Ovary (tissue), 9 donors: ENCODE results near the gene UNKL. TPM values are rescaled to one million over a fixed set of nuclear protein-coding genes. Genes with fewer than 3 reads are reported as not detected.

ENCODE experiments used
- DNase-seq, 5 donors: peaks; one replicate each; pipeline ENCODE4 v3.0.0-alpha.2; 2019 to 2020
- H3K27ac ChIP-seq, 2 donors: fragments of 200-600 bp; one replicate each; pipeline versions ENCODE4 v1.5.1 to v1.8.0; 2019 to 2022
- H3K27me3 ChIP-seq: fragments of 200-600 bp; one replicate; pipeline ENCODE4 v1.8.0; 2022
- H3K36me3 ChIP-seq: fragments of 200-600 bp; sonication (generic); one replicate; pipeline ENCODE4 v1.5.1; 2019
- H3K4me1 ChIP-seq: one replicate; pipeline ENCODE4 v1.8.1; 2013; ENCODE audit warnings: mild to moderate bottlenecking, moderate library complexity; ENCODE audit not compliant: insufficient read depth
- H3K4me3 ChIP-seq: fragments of 200-600 bp; sonication (generic); one replicate; pipeline ENCODE4 v1.5.1; 2017
- H3K9me3 ChIP-seq, 2 donors: fragments of 200-600 bp in 1 of 2; sonication (generic) in 1 of 2; one replicate each; pipeline versions ENCODE4 v1.5.1 to v1.8.1; 2013 to 2019; ENCODE audit warnings: mild to moderate bottlenecking in 1 of 2, moderate library complexity in 1 of 2
- CTCF ChIP-seq, 3 donors: fragments of 450-650 bp in 2 of 3; fragments of 200-600 bp in 1 of 3; IDR thresholded peaks; one replicate each; pipeline versions ENCODE4 v1.5.1 to v1.8.0; 2016 to 2022; ENCODE audit warnings: antibody characterized with exemption in 3 of 3, mild to moderate bottlenecking in 1 of 3
- EP300 ChIP-seq: sonication (generic); formaldehyde crosslinking; IDR thresholded peaks from one replicate; pipeline ENCODE4 v1.6.1; 2017; ENCODE audit warnings: antibody characterized with exemption
- POLR2A ChIP-seq: fragments of 450-650 bp; IDR thresholded peaks from one replicate; pipeline ENCODE4 v1.6.1; 2017; ENCODE audit warnings: antibody characterized with exemption, mild to moderate bottlenecking, moderate library complexity
- WGBS, 3 donors: extraction: QIAGEN DNeasy Blood & Tissue Kit in 1 of 3; methylation state at CpG; one replicate each; pipeline versions ENCODE4 v1.1.5 to v1.1.7; 2013 to 2017; 5-methylcytosine and 5-hydroxymethylcytosine counted together
- intact Hi-C, 4 donors: fragments of 100-400 bp; cut with DNase I; formaldehyde crosslinking; loops; one replicate each; pipeline versions ENCODE4 v1.11.0 to v1.15.1; 2022 to 2023
- polyA plus RNA-seq, 2 donors: library from polyadenylated mRNA; stranded (reverse); fragments of 200-250 nt in 1 of 2; fragments of 350-450 nt in 1 of 2; fragmentation: Illumina TruSeq in 1 of 2; extraction: RNeasy Lipid Tissue Mini Kit (QIAGEN cat#74804) in 1 of 2; gene quantifications; one replicate each; pipeline ENCODE4 v1.2.3, GENCODE V29; 2013 to 2014
- total RNA-seq, 7 donors: library from RNA; depleted of rRNA in 2 of 7; stranded (reverse); fragments of >200 nt in 2 of 7; fragmentation: NEBNext Ultra II Directional in 3 of 7; extraction: Animal tissue kit (Norgen Biotek cat#: 25700) in 3 of 7; gene quantifications; one replicate each; pipeline versions ENCODE4 v1.1.0 to v1.2.4, GENCODE V29; 2016 to 2023
- donor health status: DM: no; HTN: no; CAD: no; lungs with moderate emphysema.
- donor health status: DM: no; HTN: no; CAD: no.
- donor health status: Bipolar disorder and iron deficiency.
- donor health status: DM: yes; HTN: yes; CAD: no.
- donor health status: DM: no; HTN: no; CAD: no.
- donor health status: DM: yes; HTN: yes; CAD: no.

UNKL gene
- total and polyA plus RNA-seq, 9 donors, result 7.0 to 44.8 (median 32.5) TPM

- TF ChIP-seq POLR2A, result no peak
- no peak for TF ChIP-seq EP300
- no peak for TF ChIP-seq CTCF (IDR thresholded peaks at IDR 0.05)
- no peak overlapping the region for H3K27ac ChIP-seq
- WGBS, 3 donors, result 82 to 89% (median 86%) methylated on average over 53 of the region's 53 CpGs
- intact Hi-C loops, result loop anchor here in 1 of 4 donors (10.0 kb wide), 1 partner anchor 67 kb away; the partner anchor contains the start of gene TELO2
- no peaks in the 10 kb centered on the region for H3K4me1 ChIP-seq
- no peak for DNase-seq
- H3K4me3 ChIP-seq, result no peak overlapping the region
- no peaks in the 10 kb centered on the region for H3K36me3 ChIP-seq
- no peaks in the 10 kb centered on the region for H3K27me3 ChIP-seq
- no peaks in the 10 kb centered on the region for H3K9me3 ChIP-seq
These were observed 13.3 kb upstream of the UNKL start for GRCh38 chr16:1427473-1428461.

- no peak for DNase-seq
These were observed 12.4 kb upstream of the UNKL start for GRCh38 chr16:1426734-1427471.

GRCh38 chr16:1425616-1426370 lies 11.3 kb upstream of the UNKL start:
- Histone ChIP-seq H3K27ac (no peak overlapping the region), H3K27me3 (no peaks in the 10 kb centered on the region), H3K9me3 (no peaks in the 10 kb centered on the region), H3K4me1 (peaks cover 2% of the 10 kb centered on the region), H3K36me3 (no peaks in the 10 kb centered on the region), H3K4me3 (no peak overlapping the region)
- no peak for DNase-seq
- WGBS, 3 donors, result 80 to 87% (median 83%) methylated on average over 16 of the region's 16 CpGs
- intact Hi-C loops, result loop anchor here in 1 of 4 donors (10.0 kb wide), 1 partner anchor 69 kb away; the partner anchor contains the start of gene TELO2
- no peak for TF ChIP-seq POLR2A
- no peak for TF ChIP-seq CTCF (IDR thresholded peaks at IDR 0.05)
- TF ChIP-seq EP300, result no peak

More at GRCh38 chr16:1426734-1427471, 12.4 kb upstream of the UNKL start:
- H3K9me3 ChIP-seq, result no peaks in the 10 kb centered on the region
- 60 to 63% (median 62%) methylated on average over 36 to 42 of the region's 42 CpGs for WGBS, 3 donors
- H3K36me3 ChIP-seq, result no peaks in the 10 kb centered on the region
- no peak overlapping the region for H3K4me3 ChIP-seq
- no peaks in the 10 kb centered on the region for H3K27me3 ChIP-seq
- H3K4me1 ChIP-seq, result peaks cover 2% of the 10 kb centered on the region
- no peak overlapping the region for H3K27ac ChIP-seq
- intact Hi-C loops, result loop anchor here in 1 of 4 donors (10.0 kb wide), 1 partner anchor 68 kb away; the partner anchor contains the start of gene TELO2
- TF ChIP-seq CTCF (IDR thresholded peaks at IDR 0.05), result no peak
- no peak for TF ChIP-seq EP300
- no peak for TF ChIP-seq POLR2A

GRCh38 chr16:1424028-1424427 lies 9.5 kb upstream of the UNKL start:
- no peak for DNase-seq
- intact Hi-C loops, result loop anchor here in 1 of 4 donors (10.0 kb wide), 1 partner anchor 71 kb away; the partner anchor contains the start of gene TELO2

More at GRCh38 chr16:1424028-1424427, 9.5 kb upstream of the UNKL start:
- Histone ChIP-seq H3K4me3 (no peak overlapping the region), H3K4me1 (peaks cover 4% of the 10 kb centered on the region), H3K9me3 (no peaks in the 10 kb centered on the region), H3K36me3 (no peaks in the 10 kb centered on the region), H3K27ac (no peak overlapping the region), H3K27me3 (no peaks in the 10 kb centered on the region)
- 93 to 94% (median 93%) methylated on average over 12 of the region's 12 CpGs for WGBS, 3 donors
- TF ChIP-seq CTCF (IDR thresholded peaks at IDR 0.05), result no peak
- no peak for TF ChIP-seq POLR2A
- no peak for TF ChIP-seq EP300
